SH-SY5Y (cell line): ENCODE results near the gene SMG9.

Experiments used
- GATA2 ChIP-seq: IDR thresholded peaks from 2 replicates; pipeline ENCODE4 v1.6.1; 2011; ENCODE audit warnings: mild to moderate bottlenecking, low read depth, low read length
- GATA3 ChIP-seq: IDR thresholded peaks from 2 replicates; pipeline ENCODE4 v1.6.1; 2011; ENCODE audit warnings: low read depth, mild to moderate bottlenecking, low read length, moderate library complexity

SMG9 gene

DNA sequence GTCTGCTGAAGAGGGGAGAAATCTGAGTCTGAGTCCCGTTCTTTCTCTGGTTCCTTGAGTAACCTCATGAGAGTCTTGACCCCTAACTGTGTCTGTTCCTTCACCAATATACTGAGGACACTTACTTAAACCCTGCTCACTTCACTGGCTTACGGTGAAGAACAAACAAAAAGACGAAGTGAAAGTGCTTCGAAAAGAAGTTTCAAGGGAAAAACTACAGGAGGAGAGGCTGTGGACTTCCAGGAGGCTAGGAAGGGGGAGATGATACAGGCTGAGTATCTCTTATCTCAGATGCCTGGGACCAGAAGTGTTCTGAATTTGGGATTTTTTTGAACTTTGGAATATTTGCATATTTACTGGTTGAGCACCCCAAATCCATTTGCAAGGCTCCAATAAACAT, 6.1 kb downstream of the SMG9 start:
- TF ChIP-seq GATA2 (no peak), GATA3 (no peak)

- TF ChIP-seq GATA3 (no peak), GATA2 (no peak)
These were observed 6.6 kb downstream of the SMG9 start for GRCh38 chr19:43748205-43748594.

- TF ChIP-seq GATA2 (no peak), GATA3 (no peak)
These were observed 7.1 kb downstream of the SMG9 start for GRCh38 chr19:43747557-43748204.

- TF ChIP-seq GATA2 (no peak), GATA3 (no peak)
These were observed 11.7 kb downstream of the SMG9 start for GRCh38 chr19:43743059-43743458.

GRCh38 chr19:43741075-43741825, 13.5 kb downstream of the SMG9 start:
- TF ChIP-seq GATA2 (no peak), GATA3 (no peak)

GRCh38 chr19:43739439-43740235, 15.1 kb downstream of the SMG9 start:
- TF ChIP-seq GATA2 (no peak), GATA3 (no peak)

GRCh38 chr19:43738780-43739211, 16.0 kb downstream of the SMG9 start:
- TF ChIP-seq GATA3: no peak
- no peak for TF ChIP-seq GATA2

- TF ChIP-seq GATA2: no peak
- TF ChIP-seq GATA3: no peak
These were observed 18.8 kb downstream of the SMG9 start for GRCh38 chr19:43735957-43736356.

DNA sequence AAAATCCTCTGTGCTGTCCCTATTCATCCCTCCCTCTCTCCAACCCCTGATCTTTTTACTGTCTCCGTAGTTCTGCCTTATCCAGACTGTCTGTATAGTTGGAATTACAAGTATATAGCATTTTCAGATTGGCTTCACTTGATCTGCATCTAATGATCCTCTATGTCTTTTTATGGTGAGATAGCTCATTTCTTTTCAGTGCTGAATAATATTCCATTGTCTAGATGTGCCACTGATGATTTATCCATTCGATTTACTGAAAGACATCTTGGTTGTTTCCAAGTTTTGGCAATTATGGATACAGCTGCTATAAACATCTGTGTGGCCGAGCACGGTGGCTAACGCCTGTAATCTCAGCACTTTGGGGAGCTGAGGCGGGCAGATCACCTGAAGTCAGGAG, 19.7 kb downstream of the SMG9 start:
- no peak for TF ChIP-seq GATA3
- TF ChIP-seq GATA2: no peak

- TF ChIP-seq GATA3: no peak
- TF ChIP-seq GATA2: no peak
These were observed 22.9 kb downstream of the SMG9 start for GRCh38 chr19:43731846-43732245.

- TF ChIP-seq GATA3 (no peak), GATA2 (no peak)
These were observed 23.4 kb downstream of the SMG9 start for GRCh38 chr19:43731346-43731745.

- TF ChIP-seq GATA2 (no peak), GATA3 (no peak)
These were observed 24.8 kb downstream of the SMG9 start for GRCh38 chr19:43729919-43730318.

- TF ChIP-seq GATA2 (no peak), GATA3 (no peak)
These were observed 27.2 kb downstream of the SMG9 start for GRCh38 chr19:43727593-43727853.

DNA sequence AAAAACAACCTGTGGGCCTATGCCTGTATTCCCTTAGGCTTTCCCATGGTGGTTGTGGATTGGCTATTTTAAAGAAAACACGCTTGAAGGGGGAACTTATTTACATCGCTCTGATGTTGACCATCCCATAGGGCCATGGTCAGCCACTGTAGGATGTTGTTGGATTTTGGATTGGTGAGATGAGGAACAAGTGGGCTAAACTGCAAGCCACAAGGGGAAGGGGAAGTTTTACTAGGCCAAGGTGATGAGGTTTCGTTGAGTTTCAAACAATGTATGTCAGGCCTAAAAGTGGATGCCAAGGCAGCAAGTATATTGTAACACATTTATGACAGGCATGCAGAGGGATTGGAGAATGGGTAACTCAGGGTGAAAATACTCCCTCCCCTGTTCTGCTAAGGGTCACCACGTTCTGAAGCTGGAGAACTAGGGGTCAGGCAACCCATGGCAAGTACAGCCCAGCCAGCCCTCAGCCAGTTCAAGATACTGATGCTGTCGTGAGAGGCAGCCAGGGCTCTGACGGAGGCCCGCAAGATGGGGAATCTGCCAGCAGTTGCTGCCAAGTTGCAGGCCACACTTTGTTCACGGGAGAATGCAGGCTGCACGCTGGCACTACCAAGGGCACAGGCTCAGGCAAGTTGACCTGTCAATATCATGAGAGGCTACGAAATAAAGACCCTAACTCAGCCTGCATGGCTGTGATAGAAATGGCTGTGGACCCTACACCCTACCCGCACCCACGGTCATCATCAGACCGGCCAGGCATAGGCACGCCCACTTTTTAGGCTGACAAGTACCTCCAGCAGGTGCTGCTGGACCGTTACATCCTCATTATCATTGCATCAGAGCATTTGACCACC, 27.8 kb downstream of the SMG9 start:
- no peak for TF ChIP-seq GATA3
- no peak for TF ChIP-seq GATA2
